GM19438 (cell line): ENCODE data around the gene ALOXE3.
A peak's percentile ranks its signal among the peaks of the same experiment; 100 is the strongest.

ENCODE experiments used
- ATAC-seq: cut with Tn5 transposase; IDR thresholded peaks from one replicate; pipeline ENCODE4 v1.9.1; 2021; ENCODE audit warnings: low read depth; ENCODE audit not compliant: unreplicated experiment

The ALOXE3 gene

DNA sequence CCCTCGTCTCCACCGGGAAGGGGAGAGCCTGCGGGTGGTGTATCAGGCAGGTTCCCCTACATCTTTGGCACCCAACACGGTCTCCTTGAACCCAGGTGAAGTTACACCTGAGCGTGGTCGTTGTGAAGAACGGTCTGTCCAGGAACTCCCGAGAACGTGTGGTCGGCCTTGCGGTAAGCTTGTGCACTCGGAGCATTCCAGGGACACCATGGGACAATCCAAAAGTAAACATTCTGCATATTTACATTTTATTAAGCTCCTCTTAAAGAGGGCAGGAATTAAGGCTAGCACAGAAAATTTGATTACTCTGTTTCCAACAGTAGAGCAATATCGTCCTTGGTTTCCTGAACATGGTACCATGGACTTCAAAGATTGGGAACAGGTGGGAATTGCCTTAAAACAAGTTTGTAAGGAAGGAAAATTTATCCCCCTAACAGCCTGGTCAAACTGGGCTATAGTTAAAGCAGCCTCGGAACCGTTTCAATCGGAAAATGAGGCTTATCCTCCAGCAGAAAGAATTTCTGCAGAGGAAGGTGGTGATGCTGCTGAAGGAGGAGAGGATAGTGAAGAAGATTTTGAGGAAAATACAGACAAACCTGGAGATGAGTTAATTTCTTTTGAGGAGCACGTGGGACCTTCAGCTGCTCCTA, 61.2 kb downstream of the ALOXE3 start:
- no peak for ATAC-seq

DNA sequence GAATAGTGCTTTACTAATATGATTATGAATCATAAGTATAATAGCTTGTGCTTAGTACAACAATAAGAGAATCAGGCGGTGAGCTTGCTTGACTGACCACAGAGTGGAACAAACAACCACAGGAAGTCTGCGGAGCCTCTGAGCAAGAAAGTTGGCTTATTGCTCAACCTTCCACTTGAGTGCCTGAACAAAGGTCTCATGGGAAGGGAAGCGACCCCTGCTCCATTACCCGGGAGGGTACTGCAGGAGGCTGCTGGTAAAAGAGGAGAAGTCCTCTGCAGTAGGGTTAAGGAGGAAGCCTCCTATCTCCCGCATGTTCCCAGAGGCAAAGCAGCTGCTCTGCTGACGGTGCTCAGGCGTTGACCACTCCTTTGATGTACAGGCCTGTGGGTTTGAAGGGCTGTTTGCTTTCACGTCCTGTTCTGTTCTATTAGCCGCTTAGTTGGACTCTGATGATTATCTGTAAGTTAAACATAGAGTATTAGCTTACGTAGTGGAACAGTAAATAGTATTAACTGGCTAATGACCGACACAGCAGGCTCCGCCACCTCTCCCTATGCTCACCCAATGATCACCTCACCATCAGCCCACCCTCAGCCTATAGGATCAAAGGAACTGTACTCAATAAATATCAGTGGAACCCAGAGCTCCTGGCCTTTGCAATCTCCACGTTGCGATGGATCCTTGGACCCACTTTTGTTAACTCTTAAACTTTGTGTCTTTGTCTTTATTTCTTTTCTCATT, 61.9 kb downstream of the ALOXE3 start:
- ATAC-seq, result peak; percentile 60

DNA sequence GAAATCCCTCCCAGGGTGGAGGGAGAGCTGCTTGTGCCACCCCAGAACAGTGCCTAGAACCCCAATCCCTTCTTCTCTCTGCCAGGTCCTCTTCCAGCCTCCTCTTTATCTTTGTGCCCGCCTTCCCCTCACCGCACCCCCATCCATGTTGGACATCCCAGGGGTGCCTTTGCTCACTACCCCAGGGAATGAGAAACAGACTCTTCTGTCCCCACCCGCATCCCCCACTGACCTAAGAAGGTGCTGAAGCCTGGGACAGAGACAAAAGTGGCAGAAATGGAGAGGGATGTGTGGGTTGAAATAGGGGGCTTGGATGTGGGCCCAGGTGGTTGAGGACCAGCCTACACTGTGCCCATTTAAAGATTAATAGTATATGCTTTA, 62.5 kb downstream of the ALOXE3 start:
- no peak for ATAC-seq

DNA sequence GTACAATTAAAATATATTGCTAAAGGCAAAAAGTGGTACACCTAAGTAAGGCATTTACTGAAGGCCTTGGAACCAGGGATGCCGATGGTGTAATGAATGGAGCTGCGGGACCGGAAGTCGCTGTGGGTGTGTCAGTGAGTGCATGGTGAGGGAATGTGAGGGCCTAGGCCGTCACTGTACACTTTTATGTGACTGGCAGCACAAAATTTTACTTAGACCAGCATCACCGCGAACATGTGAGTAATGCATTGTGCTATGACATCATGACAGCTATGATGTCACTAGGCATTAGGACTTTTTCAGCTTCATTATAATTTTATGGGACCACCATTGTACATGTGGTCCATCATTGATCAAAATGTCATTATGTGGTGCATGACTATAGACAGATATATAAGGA, 64.7 kb downstream of the ALOXE3 start:
- no peak for ATAC-seq

DNA sequence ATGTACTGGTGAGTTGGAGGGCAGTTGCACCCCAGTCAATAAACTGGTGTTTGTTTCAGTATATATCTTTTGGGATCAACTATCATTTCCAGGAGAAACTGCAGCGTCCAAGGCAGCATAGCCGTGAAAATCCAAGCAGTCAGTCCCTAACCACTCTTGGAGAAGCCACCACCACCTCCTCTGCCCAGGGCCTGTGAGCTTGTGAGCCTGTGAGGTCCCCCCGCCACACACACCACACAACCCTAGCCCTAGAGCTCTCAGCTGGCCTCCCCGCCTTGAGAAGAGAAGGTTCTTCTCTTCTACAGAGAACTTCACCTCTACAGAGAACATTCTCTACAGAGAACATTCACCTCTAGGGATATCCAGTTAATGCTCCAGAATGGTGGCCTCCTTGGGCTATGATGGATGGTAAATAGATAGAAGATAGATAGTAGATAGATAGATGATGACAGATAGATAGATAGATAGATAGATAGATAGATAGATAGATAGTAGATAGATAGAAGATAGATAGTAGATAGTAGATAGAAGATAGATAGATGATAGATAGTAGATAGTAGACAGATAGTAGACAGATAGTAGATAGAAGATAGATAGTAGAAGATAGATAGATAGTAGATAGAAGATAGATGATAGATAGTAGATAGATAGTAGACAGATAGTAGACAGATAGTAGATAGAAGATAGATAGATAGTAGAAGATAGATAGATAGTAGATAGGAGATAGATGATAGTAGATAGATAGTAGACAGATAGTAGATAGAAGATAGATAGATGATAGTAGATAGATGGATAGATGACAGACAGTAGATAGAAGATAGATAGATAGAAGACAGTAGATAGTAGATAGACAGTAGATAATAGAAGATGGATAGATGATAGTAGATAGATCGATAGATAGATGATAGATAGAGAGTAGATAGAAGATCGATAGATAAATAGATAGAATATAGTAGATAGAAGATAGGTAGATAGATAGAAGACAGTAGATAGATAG, 65.8 kb downstream of the ALOXE3 start:
- ATAC-seq, result no peak

DNA sequence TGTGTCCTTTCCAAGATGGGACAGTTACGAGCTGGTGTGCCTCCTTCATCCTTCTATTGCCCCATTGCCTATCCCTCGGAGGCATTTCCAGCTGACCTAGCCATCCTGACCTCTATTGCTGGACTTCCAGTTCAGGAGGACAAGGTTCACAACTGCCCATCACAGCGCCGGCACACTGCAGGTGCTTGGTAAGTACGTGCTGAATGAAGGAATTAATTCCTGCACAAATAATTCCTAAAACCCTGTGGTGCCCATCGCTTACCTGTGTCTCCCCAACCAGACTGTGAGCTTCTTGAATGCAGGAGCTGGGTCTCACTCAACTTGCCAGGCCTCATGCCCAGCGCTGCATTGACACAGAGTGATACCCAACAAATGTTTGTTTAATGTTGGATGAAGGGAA, 66.5 kb downstream of the ALOXE3 start:
- ATAC-seq, result no peak

DNA sequence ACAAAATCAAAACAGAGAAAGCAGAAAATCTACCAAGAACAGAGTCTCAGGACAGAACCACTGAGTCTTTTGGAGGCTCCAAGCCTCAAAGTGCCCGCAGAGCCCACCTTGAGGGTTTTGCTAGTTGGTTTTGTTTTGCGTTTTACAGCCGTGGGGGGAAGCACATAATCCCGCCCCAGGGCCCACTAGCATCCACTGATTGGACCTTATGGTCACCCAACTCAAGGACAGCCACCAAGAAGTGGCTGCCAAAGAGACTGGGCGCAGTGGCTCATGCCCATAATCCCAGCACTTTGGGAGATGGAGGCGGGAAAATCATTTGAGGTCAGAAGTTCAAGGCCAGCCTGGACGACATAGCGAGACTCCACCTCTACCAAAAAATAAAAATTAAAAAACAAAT, 69.6 kb downstream of the ALOXE3 start:
- ATAC-seq, result no peak

DNA sequence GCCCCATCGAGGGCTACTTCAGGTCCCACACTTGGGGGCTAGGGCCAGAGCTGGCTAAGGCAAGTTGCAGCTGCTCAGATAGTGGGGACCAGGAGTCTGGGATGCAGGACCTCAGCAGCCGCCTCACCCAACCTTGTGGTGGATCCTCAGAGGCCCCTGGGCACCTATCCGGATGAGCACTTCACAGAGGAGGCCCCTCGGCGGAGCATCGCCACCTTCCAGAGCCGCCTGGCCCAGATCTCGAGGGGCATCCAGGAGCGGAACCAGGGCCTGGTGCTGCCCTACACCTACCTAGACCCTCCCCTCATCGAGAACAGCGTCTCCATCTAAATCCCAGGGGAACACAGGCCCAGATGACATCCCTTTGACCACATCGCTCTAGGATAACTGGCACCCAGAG, 70.1 kb downstream of the ALOXE3 start:
- ATAC-seq, result no peak

DNA sequence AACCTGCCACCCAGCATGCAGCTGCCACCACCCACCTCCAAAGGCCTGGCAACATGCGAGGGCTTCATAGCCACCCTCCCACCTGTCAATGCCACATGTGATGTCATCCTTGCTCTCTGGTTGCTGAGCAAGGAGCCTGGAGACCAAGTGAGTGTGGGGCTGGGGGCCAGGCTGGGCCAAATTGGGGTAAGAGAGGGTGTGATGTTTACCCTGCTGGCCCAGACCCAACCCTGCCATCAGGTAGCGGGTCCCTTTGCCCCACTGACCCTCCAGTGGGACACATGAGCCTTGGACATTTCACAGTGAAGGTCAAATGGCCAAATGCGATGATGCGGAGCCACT, 70.6 kb downstream of the ALOXE3 start:
- no peak for ATAC-seq

DNA sequence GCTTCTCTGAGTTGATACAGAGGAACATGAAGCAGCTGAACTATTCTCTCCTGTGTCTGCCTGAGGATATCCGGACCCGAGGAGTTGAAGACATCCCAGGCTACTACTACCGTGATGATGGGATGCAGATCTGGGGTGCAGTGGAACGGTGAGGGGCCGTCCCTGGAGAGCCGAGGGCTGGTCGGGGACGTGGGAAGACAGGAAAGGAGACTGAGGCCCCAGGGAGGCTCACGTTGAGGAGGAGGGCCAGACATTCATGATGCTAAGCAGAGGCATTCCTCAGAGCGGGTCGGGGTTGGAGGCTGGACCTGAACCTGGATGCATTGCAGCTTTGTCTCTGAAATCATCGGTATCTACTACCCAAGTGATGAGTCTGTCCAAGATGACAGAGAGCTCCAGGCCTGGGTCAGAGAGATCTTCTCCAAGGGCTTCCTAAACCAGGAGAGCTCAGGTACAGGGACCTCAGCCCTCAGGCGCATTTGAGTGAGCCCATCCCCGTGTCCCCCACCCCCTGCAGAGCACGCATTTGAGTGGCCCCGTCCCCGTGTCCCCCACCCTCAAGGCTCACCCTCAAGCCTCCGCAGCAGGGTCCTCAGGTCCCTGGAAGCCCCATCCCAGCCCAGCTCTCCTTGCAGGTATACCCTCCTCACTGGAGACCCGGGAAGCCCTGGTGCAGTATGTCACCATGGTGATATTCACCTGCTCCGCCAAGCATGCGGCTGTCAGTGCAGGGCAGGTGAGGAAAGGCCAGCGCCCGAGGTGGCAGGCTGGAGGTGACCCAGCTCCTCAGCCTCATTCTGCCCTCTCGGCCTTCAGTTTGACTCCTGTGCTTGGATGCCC, 71.2 kb downstream of the ALOXE3 start:
- no peak for ATAC-seq

DNA sequence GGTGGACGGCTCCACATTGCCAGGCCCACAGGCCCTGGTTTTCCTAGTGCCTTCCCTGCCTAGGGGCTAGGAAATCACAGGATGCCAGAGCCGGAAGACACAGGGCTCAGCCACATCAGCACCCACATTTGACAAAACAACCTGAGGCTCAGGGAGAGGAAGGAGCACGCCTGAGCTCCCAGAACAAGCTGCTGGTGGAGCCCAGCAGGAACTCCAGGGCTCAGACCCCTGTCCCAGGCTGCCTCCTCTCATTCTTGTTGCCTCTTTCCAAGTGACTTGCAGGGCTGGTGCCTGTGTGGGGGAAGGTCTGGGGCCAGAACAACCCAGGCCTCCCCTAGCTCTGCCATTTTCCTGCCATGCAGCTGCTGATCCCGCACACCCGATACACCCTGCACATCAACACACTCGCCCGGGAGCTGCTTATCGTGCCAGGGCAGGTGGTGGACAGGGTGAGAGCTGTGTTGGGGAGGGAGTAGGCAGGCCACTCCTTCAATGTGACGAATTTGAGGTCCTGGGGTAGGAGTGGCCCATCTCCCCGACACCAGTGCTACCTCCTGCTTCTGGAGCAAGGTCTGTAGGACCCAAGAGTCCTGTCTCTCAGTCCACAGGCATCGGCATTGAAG, 71.9 kb downstream of the ALOXE3 start:
- ATAC-seq, result no peak
